Esophagus muscularis mucosa (tissue), 4 donors: Measurements from ENCODE around the gene CMTM5. TPM values are rescaled to one million over a fixed set of nuclear protein-coding genes. Genes with fewer than 3 reads are reported as not detected.

Experiments
- DNase-seq: peaks from one replicate; pipeline ENCODE4 v3.0.0-alpha.2; 2017; ENCODE audit errors: extremely low spot score
- H3K27ac ChIP-seq, 4 donors: fragments of 200-600 bp; sonication (generic); replicated peaks in 1 of 4; 1 replicate in 3 of 4; 2 replicates in 1 of 4; pipeline ENCODE4 v1.5.1; 2016 to 2019; ENCODE audit warnings: mild to moderate bottlenecking in 1 of 4
- H3K27me3 ChIP-seq, 4 donors: fragments of 200-600 bp; sonication (generic); one replicate each; pipeline versions ENCODE4 v1.5.1 to v1.6.0; 2016 to 2019
- H3K36me3 ChIP-seq, 4 donors: fragments of 200-600 bp; sonication (generic); one replicate each; pipeline ENCODE4 v1.5.1; 2016 to 2019
- H3K4me1 ChIP-seq, 4 donors: fragments of 200-600 bp; sonication (generic); one replicate each; pipeline ENCODE4 v1.5.1; 2016 to 2019
- H3K4me3 ChIP-seq, 4 donors: fragments of 200-600 bp; sonication (generic); 1 replicate in 2 of 4; 2 replicates in 2 of 4; pipeline ENCODE4 v1.5.1; 2016 to 2019; ENCODE audit warnings: mild to moderate bottlenecking in 4 of 4, moderate library complexity in 1 of 4
- H3K9me3 ChIP-seq, 4 donors: fragments of 200-600 bp; sonication (generic); 1 replicate in 3 of 4; 2 replicates in 1 of 4; pipeline ENCODE4 v1.5.1; 2016 to 2019
- EP300 ChIP-seq: sonication (generic); formaldehyde crosslinking; IDR thresholded peaks from one replicate; pipeline ENCODE4 v1.6.1; 2017; ENCODE audit warnings: antibody characterized with exemption
- POLR2A ChIP-seq: fragments of 450-650 bp; IDR thresholded peaks from one replicate; pipeline ENCODE4 v1.6.1; 2017; ENCODE audit warnings: antibody characterized with exemption, moderate library complexity, mild to moderate bottlenecking, low read depth
- POLR2AphosphoS5 ChIP-seq, 2 donors: sonication (generic); formaldehyde crosslinking; IDR thresholded peaks; one replicate each; pipeline ENCODE4 v1.6.1; 2017; ENCODE audit warnings: antibody characterized with exemption in 2 of 2
- WGBS: methylation state at CpG from one replicate; pipeline ENCODE4 v1.1.5; 2018; 5-methylcytosine and 5-hydroxymethylcytosine counted together
- intact Hi-C: fragments of 100-400 bp; cut with DNase I; formaldehyde crosslinking; loops from one replicate; pipeline ENCODE4 v1.15.1; 2023
- total RNA-seq, 4 donors: library from RNA; depleted of rRNA; stranded (reverse); fragments of >200 nt; gene quantifications; one replicate each; pipeline versions ENCODE4 v1.1.0 to v1.2.1, GENCODE V29; 2016
- TF ChIP-seq, protein P1 (sequence below), 3 experiments: fragments of 200-600 bp in 2 of 3; fragments of 450-650 bp in 1 of 3; sonication (generic) in 2 of 3; IDR thresholded peaks; one replicate each; pipeline ENCODE4 v1.5.1; 2017 to 2019; ENCODE audit warnings: antibody characterized with exemption in 3 of 3, mild to moderate bottlenecking in 2 of 3, moderate library complexity in 1 of 3

CMTM5 gene
- total RNA-seq, 4 donors from 2014 or later, result 0.78 to 2.9 (median 1.9) TPM

DNA sequence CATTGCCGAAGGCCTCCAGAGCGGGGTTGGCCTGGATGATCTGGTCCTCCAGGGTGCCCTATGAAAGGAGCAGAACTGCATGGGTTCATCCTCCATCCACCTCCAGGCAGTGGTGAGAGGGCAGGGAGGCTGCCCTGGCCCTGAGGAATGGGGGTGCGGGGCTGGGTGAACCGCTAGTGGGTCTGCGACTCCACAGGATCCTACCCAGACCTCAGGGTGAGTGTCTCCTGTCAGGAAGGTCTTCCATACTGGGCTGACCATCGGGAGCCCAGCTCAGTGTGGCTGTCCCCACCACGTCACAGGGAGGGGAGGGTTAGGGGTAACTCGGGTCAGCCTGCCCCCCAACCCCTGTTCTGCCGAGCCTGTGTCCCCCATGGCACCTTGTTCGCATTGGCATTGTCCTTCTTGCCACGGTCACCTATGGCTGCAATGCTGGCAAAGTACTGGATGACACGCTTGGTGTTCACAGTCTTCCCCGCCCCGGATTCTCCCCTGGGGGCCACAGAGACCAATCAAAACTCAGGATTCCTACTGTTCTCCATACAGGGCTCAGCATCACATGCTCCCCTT is 27.6 kb downstream of the CMTM5 start:
- whole genome bisulfite sequencing, result 90% methylated on average over 13 of the region's 14 CpGs
- no peak for DNase-seq
- Histone ChIP-seq H3K9me3 (no peaks in the 10 kb centered on the region), H3K36me3 (peaks cover 0 to 70% (median 0%) of the 10 kb centered on the region in 4 donors), H3K4me3 (no peak overlapping the region), H3K27ac (no peak overlapping the region), H3K4me1 (peaks cover 0 to 6% (median 0%) of the 10 kb centered on the region in 4 donors), H3K27me3 (peaks cover 0 to 16% (median 0%) of the 10 kb centered on the region in 4 donors)
- intact Hi-C loops, result no loop called here
- TF ChIP-seq, protein P1, sequence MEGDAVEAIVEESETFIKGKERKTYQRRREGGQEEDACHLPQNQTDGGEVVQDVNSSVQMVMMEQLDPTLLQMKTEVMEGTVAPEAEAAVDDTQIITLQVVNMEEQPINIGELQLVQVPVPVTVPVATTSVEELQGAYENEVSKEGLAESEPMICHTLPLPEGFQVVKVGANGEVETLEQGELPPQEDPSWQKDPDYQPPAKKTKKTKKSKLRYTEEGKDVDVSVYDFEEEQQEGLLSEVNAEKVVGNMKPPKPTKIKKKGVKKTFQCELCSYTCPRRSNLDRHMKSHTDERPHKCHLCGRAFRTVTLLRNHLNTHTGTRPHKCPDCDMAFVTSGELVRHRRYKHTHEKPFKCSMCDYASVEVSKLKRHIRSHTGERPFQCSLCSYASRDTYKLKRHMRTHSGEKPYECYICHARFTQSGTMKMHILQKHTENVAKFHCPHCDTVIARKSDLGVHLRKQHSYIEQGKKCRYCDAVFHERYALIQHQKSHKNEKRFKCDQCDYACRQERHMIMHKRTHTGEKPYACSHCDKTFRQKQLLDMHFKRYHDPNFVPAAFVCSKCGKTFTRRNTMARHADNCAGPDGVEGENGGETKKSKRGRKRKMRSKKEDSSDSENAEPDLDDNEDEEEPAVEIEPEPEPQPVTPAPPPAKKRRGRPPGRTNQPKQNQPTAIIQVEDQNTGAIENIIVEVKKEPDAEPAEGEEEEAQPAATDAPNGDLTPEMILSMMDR (IDR thresholded peaks at IDR 0.05), result no peak
- TF ChIP-seq EP300, result no peak
- no peak for TF ChIP-seq POLR2A
- TF ChIP-seq POLR2AphosphoS5 (IDR thresholded peaks at IDR 0.05), result no peak

DNA sequence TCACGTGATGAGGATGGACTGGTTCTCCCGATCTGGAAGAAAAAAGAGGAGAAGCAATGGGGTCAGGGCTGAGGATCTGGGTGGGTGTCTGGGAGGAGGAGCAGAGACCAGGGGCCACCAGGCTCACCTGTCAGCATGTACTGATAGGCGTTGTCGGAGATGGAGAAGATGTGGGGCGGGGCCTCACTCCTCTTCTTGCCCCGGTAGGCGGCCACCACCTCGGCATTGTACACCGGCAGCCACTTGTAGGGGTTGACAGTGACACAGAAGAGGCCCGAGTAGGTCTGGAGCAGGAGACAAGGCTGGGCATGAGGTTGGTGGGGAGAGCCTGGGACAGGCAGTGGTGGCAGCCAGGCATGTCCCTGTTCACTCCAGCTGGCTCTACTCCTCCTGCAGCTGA is 28.2 kb downstream of the CMTM5 start:
- H3K36me3 ChIP-seq, result peaks cover 0 to 64% (median 0%) of the 10 kb centered on the region in 4 donors
- peaks cover 0 to 16% (median 0%) of the 10 kb centered on the region in 4 donors for H3K27me3 ChIP-seq
- no peak overlapping the region for H3K4me3 ChIP-seq
- peaks cover 0 to 6% (median 0%) of the 10 kb centered on the region in 4 donors for H3K4me1 ChIP-seq
- no peak for DNase-seq
- H3K27ac ChIP-seq, result no peak overlapping the region
- no peak for TF ChIP-seq POLR2A
- TF ChIP-seq POLR2AphosphoS5 (IDR thresholded peaks at IDR 0.05), result no peak
- TF ChIP-seq EP300, result no peak
- TF ChIP-seq, protein P1 (IDR thresholded peaks at IDR 0.05), result no peak
- intact Hi-C loops, result no loop called here
- WGBS, result 81% methylated on average over 9 of the region's 10 CpGs
- H3K9me3 ChIP-seq, result no peaks in the 10 kb centered on the region

DNA sequence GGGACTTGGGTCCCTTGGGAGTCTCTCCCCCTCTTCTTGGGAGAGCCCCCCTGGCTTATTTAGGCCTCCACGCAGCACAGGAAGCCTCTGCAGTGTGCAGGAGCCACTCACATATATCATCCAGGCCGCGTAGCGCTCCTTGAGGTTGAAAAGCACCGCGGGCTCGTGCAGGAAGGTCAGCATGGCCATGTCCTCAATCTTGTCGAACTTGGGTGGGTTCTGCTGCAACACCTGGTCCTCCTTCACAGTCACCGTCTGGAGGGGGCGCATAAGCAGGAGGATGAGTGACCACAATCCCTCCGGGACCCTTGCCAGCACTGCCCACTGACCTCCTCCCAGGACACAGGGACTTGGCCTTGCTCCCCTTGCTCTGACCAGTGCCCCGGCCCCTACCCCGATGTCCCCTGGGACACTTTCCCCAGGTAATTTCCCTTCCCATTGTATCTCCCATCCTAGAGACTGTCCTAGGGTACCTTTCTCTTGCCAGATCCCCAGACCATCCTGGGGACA is 28.7 kb downstream of the CMTM5 start:
- intact Hi-C loops, result no loop called here
- TF ChIP-seq, protein P1 (IDR thresholded peaks at IDR 0.05), result no peak
- TF ChIP-seq POLR2A (no peak), EP300 (no peak), POLR2AphosphoS5 (IDR thresholded peaks at IDR 0.05) (no peak)
- Histone ChIP-seq H3K27ac (no peak overlapping the region), H3K4me3 (no peak overlapping the region), H3K9me3 (no peaks in the 10 kb centered on the region), H3K27me3 (peaks cover 0 to 16% (median 0%) of the 10 kb centered on the region in 4 donors), H3K4me1 (peaks cover 0 to 6% (median 0%) of the 10 kb centered on the region in 4 donors), H3K36me3 (peaks cover 0 to 63% (median 0%) of the 10 kb centered on the region in 4 donors)
- DNase-seq, result no peak
- 92% methylated on average over 12 of the region's 13 CpGs for WGBS

DNA sequence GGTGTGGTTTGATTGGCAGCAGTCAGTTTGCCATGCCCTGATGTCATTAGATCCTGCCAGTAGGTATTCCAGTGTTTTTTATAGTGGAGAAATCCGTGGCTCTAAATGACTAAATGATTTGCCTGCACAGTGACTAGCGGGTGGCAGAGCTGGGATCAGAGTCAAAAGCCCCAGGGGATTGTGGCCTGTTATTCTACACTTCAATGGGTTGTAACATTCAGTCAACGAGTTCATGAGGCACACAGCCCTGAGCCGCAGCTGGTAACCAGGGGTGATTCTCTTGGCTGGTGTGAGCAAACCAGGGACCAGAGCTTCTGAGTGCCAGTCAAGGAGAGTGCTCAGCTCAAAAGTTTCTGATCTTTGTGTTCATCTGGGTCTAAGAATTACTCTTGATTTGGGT is 29.4 kb downstream of the CMTM5 start:
- intact Hi-C loops, result no loop called here
- H3K27me3 ChIP-seq, result peaks cover 0 to 16% (median 0%) of the 10 kb centered on the region in 4 donors
- DNase-seq, result no peak
- peaks cover 0 to 6% (median 0%) of the 10 kb centered on the region in 4 donors for H3K4me1 ChIP-seq
- H3K4me3 ChIP-seq, result no peak overlapping the region
- WGBS, result 79% methylated on average over 4 of the region's 4 CpGs
- H3K36me3 ChIP-seq, result peaks cover 0 to 59% (median 0%) of the 10 kb centered on the region in 4 donors
- H3K27ac ChIP-seq, result no peak overlapping the region
- TF ChIP-seq, protein P1 (IDR thresholded peaks at IDR 0.05), result no peak
- TF ChIP-seq EP300, result no peak
- TF ChIP-seq POLR2A, result no peak
- TF ChIP-seq POLR2AphosphoS5 (IDR thresholded peaks at IDR 0.05), result no peak
- H3K9me3 ChIP-seq, result no peaks in the 10 kb centered on the region
